Prostate gland (tissue), 2 donors: Measurements from ENCODE around the gene WNT5B.

Experiments used
- CTCF ChIP-seq, 4 experiments: fragments of 200-600 bp in 2 of 4; fragments of 450-650 bp in 2 of 4; sonication (generic) in 2 of 4; IDR thresholded peaks; 1 replicate in 3 of 4; 2 replicates in 1 of 4; pipeline ENCODE4 v1.5.1; 2016 to 2019; ENCODE audit warnings: antibody characterized with exemption in 4 of 4, mild to moderate bottlenecking in 2 of 4, moderate library complexity in 2 of 4
- POLR2A ChIP-seq: fragments of 450-650 bp; IDR thresholded peaks from one replicate; pipeline ENCODE4 v1.6.1; 2016; ENCODE audit warnings: antibody characterized with exemption, mild to moderate bottlenecking
- POLR2AphosphoS5 ChIP-seq: sonication (generic); formaldehyde crosslinking; IDR thresholded peaks from one replicate; pipeline ENCODE4 v1.6.1; 2017; ENCODE audit warnings: antibody characterized with exemption

GRCh38 chr12:1610072-1610643 is 18.9 kb upstream of the WNT5B start:
- TF ChIP-seq CTCF (IDR thresholded peaks at IDR 0.05): no peak
- no peak for TF ChIP-seq POLR2A
- TF ChIP-seq POLR2AphosphoS5: no peak
